HT1080 (cell line): ENCODE results near the gene P2RX2. TPM values are rescaled to one million over a fixed set of nuclear protein-coding genes. Genes with fewer than 3 reads are reported as not detected.
A peak's percentile ranks its signal among the peaks of the same experiment; 100 is the strongest.

Experiments
- DNase-seq: peaks from one replicate; pipeline ENCODE4 v3.0.0-alpha.2; 2015; ENCODE audit warnings: low read depth
- total RNA-seq: library from RNA; depleted of rRNA; stranded (reverse); fragments of >200 nt; shearing (Covaris generic); gene quantifications from 2 replicates; pipeline ENCODE4 v1.2.3, GENCODE V29; 2014

Gene P2RX2
- total RNA-seq, 1 experiment from 2014 or later = not detected

DNA sequence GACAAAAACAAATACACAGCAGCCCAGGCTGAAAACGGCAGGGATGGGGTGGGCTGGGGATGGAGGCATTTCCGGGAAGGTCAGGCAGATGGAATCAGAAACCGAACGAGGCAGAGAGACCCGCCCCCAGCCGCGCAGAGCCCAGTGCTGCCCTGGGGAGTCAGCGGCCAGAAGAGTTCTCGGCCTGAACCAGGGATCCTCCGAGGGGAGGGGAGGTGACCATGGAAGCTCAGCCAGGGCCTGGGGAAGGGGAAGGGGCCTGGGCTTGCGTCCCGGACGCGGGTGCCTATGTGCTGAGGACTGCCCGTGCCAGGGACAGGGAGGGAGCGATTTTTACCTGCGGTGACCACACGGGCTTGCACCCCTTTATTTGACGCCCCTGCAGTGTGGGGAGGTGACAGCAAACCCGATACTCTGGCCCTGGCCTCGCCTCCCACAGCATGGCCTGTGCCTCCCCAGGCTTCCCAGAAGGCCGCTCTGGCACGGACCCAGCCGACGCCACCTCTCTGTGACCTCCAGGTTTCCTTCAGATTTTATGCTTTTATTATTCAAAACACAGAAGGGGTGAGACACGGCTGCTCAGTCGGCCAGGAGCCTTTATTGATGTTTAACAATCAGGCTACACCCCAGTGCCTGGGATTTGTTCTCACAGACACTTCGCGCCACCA lies 15.9 kb upstream of the P2RX2 start:
- no peak for DNase-seq

DNA sequence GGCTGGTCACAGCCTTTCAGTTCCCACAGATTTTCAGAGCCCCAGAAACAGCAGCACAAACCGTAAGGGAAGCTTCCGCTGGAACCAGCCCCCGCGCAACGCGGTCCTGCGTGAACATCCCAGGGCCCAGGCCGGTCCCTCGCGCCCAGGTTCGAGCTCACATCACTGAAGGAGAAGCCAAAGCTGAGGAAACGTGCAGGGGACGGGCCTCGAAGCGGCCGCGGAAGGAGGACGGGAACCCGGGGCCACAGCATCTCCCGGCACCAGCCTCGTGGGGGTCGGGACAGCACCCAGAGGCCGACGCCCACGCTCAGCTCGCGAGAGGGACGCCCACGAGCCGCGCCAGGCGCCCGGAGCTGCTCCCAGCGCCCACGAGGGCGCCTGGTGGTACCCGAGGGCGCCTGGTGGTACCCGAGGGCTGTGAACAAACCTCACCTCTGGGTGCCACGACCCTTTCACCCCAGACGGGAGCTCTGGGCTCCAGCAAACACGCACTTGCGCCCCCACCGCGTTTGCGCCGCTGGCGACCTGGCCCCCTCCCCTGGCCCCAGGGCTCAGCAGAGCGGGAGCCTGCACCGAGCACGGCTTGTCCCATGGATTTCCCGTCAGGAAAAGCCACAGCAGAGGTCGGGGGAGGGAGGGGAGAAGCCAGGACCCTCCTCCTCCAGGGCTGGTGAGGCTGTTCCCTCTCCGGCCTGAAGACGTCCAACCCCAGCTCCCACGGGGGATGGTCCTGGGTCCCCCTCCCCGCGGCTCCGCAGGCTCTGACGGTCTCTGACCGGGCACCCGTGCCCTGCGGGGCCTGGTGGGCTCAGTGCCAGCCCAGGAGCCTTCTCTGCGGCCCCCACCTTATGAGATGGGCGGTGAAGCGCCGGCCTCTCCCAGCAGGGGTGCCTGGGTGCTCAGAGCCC lies 15.1 kb upstream of the P2RX2 start:
- DNase-seq = no peak

DNA sequence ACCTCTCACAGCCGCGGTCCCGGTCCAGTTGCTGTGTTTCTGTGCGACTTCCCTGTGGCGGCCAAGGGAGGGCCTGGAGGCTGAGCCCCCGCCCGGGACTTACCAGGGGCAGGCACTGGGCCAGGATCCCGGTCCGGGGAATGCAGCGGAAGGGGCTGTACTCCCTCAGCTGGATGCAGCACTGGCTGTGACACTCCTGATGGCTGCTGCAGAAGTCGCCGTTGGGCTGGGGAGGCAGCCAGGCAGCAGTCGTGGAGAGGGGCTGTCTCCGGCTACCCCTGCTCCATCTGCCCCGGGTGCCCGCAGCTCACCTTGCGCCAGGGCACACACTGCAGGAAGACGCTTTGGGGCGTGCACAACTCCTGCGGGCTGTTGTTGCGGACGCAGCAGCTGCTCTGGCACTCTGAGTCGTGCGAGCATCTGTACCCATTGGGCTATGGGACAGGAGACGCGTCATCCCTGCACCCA lies 14.4 kb upstream of the P2RX2 start:
- DNase-seq = no peak

DNA sequence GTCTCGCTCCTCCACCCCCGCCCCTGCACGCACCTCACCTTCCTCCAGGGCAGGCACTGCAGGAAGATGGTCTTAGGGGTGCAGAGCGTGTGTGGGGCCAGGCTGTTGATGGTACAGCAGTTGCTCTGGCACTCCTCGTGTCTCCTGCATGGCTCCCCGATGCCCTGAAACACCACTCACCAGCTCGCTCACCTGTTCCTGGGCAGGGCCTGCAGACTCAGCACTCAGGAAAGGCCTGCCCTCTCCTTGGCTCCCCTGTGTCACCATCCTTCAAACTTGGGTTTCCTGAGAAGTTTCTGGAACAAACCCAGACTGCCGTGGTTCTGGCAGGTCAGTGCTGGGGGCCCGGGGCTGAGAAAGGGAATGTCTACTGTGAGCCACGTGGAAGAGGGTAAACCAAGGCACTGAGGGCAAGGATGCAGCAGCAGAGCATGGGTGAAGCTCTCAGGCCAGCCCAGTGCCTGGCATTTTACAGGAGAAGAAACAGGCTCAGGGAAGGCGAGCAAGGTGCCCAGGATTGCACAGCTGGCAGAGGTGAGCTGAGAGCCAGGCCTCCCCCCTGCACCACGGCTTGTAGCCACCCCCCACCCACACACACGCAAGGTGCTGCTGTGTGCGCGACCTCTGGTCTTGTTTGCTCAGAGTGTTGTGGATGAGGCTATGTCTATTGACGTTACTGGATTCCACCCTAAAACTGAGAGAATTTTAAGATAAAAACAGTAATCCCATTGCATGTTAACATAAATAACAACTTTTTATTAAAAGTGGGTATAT lies 13.7 kb upstream of the P2RX2 start:
- DNase-seq = no peak

- DNase-seq = no peak
These were observed 12.7 kb upstream of the P2RX2 start for GRCh38 chr12:132605892-132606291.

DNA sequence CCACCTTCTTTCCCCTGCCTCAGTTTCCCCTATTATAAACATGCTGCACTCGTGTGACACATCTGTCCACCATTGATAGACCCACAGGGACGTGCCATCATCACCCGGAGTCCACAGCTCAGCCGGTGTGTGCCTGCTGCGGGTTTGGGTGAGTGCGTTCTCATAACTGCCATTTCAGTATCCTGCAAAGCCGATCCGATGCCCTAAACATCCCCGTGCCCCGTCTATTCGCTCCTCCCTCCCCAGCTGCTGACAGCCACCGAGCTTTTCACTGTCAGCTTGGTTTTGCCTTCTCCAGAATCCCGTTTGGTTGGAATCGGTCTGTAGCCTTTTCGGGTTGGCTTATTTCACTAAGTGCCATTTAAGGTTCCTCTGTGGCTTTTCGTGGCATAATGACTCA lies 12.1 kb upstream of the P2RX2 start:
- DNase-seq = no peak

DNA sequence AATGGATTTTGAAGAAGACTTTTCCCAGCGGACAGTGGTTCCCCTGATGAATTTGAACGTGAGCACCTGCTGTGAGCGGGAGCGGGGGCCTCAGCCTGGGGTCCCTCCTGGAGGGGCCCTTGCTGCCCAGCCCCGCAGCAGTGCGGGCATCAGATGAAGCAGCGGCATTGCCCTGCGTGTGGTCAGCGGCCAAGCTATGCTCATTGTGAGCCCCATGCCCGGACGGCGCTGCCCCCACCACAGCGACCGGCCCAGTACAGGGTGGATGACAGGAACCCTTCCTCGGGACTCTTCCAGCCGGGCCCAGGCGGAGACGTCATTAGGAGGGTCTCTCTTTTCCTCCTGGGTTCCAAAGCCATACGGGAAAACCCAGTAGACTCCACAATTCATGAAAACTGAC lies 11.6 kb upstream of the P2RX2 start:
- DNase-seq = no peak

DNA sequence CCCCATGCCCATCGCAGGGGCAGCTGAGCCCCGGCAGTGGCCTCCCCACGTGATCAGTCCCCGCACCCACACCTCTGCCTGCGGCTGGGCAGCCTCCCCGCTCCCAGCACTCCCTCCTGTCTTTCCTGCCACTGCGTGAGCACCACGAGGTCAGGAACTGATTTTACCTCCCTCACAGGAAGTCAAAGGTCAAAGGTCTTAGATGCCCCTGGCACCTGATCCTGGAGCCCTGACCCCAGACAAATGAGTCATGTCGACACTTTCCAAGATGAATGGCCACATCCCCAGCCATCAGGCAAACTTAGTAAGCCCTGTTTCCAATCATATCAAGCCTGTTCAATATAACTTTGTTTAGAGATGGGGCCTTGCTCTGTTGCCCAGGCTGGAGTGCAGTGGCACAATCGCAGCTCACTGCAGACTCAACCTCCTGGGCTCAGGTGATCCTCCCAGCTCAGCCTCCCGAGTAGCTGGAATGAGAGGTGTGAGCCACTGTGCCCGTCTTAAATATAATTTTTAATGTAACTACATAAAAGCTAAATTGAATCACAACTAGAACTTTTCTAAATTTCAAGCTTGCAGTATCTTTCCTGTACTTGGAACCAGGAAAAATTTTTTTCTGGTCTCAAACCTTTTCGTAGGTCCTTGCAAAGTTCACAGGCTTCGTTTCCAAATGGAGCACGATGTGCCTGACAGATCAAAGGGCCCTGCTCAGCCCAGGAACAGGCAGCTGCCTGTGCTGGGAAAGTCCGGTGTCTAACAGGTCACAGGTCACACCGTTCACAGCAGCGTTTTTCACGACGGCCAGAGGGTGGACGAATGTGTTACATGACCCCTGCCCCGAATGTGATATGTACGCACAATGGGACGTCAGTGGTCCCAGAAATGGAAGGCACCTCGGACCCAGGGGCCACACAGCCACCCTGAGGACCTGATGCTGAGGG lies 10.1 kb upstream of the P2RX2 start:
- no peak for DNase-seq

DNA sequence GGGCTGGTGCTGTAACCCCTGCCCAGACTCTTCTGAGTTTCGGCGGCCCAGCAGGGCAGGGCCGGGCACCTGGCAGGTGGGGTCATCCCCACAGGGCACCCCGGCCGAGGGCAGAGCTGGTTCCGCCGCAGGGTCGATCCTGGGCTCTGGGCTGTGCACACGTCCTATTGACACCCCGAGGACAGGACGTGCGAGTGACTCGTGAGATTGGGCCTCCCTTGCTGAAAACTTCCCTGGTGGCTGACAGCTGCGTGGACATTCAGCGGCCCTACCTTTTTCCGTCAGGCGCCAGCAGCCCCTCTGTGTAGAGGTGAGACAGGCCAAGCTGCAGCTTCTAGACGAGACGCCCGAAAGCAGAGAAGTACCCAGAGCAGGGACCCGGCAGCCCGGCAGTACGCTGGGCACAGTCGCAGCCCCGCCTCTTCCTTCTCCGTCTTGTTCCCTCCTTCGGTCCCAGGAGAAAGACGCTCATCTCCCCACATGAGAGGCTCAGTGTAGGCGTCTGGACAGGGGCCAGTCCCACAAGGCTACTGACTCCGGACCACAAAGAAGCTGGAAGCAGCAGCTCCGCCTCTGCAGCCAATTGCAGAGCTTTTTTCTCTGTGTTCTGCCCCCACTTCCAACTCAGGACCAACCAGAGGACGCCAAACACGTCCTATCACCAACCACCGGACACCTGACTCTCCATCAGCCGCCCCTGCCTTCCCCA lies 8.4 kb upstream of the P2RX2 start, which contains the start of gene LRCOL1:
Gene LRCOL1, minus strand, starts transcription at position 532 of the 709 bp plus-strand sequence. CDS start 4,331 bp downstream, outside the sequence.
- peak; percentile 19 for DNase-seq

DNA sequence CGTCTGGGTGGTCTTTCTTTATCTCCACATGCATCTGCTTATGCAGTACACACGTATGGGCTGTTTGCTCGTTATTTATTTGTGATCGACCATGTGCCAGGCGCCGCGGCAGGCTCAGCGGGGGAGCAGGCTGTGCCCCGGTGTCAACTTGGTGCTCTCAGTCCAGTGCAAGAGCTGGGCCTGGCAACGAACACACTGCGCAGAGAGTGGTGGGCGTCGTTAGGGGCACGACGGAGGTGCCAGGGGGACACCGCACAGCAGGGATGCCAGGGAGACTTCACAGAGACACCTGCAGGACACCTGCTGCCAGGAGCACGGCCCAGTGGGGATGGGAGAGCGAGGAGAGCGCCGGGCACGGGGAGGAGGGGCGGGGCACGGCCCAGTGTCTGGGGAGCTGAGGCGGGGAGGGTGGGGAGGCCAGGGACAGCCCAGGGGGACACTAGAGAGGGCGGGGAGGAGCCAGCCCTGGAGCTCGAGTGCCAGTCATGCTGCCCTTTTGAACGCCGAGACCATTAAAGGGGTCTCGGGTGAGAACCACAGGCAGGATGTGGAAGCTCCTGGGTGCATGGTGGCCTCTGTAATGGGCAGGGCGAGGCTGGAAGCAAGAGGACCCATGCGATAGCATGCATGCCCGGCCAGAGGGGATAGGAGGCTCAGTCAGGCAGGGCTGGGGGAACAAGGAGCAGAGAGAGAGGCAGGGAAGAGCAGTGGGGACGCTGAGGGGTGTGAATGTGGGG lies 7.5 kb upstream of the P2RX2 start:
- no peak for DNase-seq

- no peak for DNase-seq
These were observed 7.0 kb upstream of the P2RX2 start for GRCh38 chr12:132611620-132612019.

GRCh38 chr12:132614029-132614428 lies 4.5 kb upstream of the P2RX2 start:
- no peak for DNase-seq

GRCh38 chr12:132614861-132615578 lies 3.6 kb upstream of the P2RX2 start:
- DNase-seq = peak; percentile 77

DNA sequence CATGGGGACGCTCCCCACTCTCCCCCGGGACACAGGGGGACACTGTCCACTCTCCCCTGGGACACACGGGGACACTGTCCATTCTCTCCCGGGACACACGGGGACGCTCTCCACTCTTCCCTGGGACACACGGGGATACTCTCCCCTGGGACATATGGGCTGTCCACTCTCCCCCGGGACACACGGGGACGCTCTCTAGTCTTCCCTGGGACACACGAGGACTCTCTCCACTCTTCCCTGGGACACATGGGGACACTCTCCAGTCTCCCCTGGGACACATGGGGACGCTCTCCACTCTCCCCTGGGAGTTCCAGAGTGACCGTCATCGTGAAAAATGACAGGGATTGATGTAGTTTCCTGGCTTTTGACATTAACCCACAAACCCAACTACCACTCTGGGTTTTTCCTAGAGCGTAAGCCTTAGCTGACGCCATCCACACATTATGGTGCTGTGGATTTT lies 3.0 kb upstream of the P2RX2 start:
- DNase-seq = no peak

- no peak for DNase-seq
These were observed 1.4 kb upstream of the P2RX2 start for GRCh38 chr12:132617135-132617701.

DNA sequence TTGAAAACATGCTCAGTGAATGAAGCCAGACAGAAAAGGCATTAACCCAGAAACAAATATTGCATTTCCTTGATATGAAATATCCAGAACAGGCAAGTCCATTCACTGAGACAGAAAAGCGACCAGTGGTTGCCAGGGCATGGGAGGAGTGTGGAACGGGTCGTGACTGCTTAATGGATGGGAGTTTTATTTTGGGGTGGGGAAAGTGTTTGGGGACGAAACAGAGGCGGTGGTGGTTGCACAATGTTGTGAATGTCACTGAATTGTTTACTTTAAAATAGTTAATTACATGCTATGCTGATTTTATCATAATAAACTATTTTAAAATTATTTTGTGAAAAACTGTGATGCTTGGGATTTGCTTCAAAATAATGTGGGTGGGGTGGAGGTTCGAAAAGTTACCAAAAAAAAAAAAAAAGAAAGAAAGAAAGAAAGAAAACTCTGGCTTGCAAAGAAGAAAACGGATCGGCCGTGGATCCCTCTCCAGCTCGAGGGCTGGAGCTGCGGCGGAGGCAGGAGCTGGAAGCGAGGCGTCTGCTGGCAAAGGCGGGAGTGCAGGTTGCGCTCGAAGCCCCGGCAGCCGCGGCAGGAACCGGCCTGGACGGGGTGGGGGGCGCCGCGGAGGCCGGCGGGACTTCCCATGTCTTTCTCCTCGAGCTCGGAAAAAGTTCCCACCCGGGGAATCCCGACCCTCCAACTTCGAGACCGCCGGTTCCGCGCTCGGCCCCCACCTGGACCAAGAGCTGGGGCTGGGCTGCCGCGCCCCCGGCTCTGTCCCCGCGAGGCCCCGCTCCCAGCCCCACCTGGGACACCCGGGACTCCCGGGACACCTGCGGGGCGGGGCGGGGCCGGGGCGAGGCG lies 524 bp upstream of the P2RX2 start:
- DNase-seq = no peak

GRCh38 chr12:132619071-132619385 lies 452 bp downstream of the P2RX2 start:
- no peak for DNase-seq
